PC-3 (cell line): ENCODE measurements around the gene AHNAK. TPM values are rescaled to one million over a fixed set of nuclear protein-coding genes. Genes with fewer than 3 reads are reported as not detected.

Experiments used
- ATAC-seq: fragments of 200-7000 bp; cut with Tn5 transposase; 2 replicates; pipeline ENCODE4 v1.9.1; 2020; ENCODE audit warnings: mild to moderate bottlenecking, moderate library complexity
- BruUV-seq: library from RNA; stranded (reverse); fragments of 400-500 nt; replicated peaks from 2 replicates; lab custom pipeline; 2021; lab: Mats Ljungman, UMichigan
- CTCF ChIA-PET: fragments of 300-600 bp; sonication (Branson Sonifier 250); formaldehyde crosslinking; loops from one replicate; lab custom pipeline; 2022; ENCODE audit warnings: antibody characterized with exemption; lab: Charles Lee
- POLR2A ChIA-PET: fragments of 300-600 bp; sonication (Branson Sonifier 250); formaldehyde crosslinking; loops from one replicate; lab custom pipeline; 2022; ENCODE audit warnings: antibody characterized with exemption; ENCODE audit not compliant: unreplicated experiment; lab: Charles Lee
- DNase-seq: peaks from one replicate; pipeline ENCODE4 v3.0.0-alpha.2; 2015
- H2AFZ ChIP-seq: fragments of 300-600 bp; sonication (generic); 2 replicates; pipeline ENCODE4 v1.6.0; 2016; ENCODE audit warnings: antibody characterized with exemption, low read length
- H3F3A ChIP-seq: fragments of 300-600 bp; sonication (generic); one replicate; pipeline ENCODE4 v1.6.0; 2017; ENCODE audit warnings: antibody characterized with exemption, low read length, control low read depth, mild to moderate bottlenecking; ENCODE audit not compliant: unreplicated experiment
- H3K27ac ChIP-seq: fragments of 300-600 bp; sonication (generic); 2 replicates; pipeline ENCODE4 v1.5.1; 2016; ENCODE audit warnings: mild to moderate bottlenecking, low read length
- H3K27me3 ChIP-seq: fragments of 300-600 bp; sonication (generic); 2 replicates; pipeline ENCODE4 v1.6.1; 2016; ENCODE audit warnings: low read length, mixed read lengths
- H3K36me3 ChIP-seq: fragments of 300-600 bp; sonication (generic); 2 replicates; pipeline ENCODE4 v1.6.1; 2016; ENCODE audit warnings: low read depth, mixed run types, low read length, mixed read lengths
- H3K4me1 ChIP-seq: fragments of 300-600 bp; sonication (generic); 2 replicates; pipeline ENCODE4 v1.5.1; 2016; ENCODE audit warnings: low read length; ENCODE audit not compliant: insufficient read depth
- H3K4me2 ChIP-seq: fragments of 300-600 bp; sonication (generic); 2 replicates; pipeline ENCODE4 v1.6.0; 2016; ENCODE audit warnings: low read length
- H3K4me3 ChIP-seq: fragments of 300-600 bp; sonication (generic); 2 replicates; pipeline ENCODE4 v1.5.1; 2016; ENCODE audit warnings: mild to moderate bottlenecking, low read length, mixed read lengths
- H3K79me2 ChIP-seq: fragments of 300-600 bp; sonication (generic); 2 replicates; pipeline ENCODE4 v1.6.1; 2017; ENCODE audit warnings: low read length, mixed read lengths
- H3K9ac ChIP-seq: fragments of 300-600 bp; sonication (generic); 2 replicates; pipeline ENCODE4 v1.6.0; 2016; ENCODE audit warnings: mild to moderate bottlenecking, low read length
- H3K9me2 ChIP-seq: fragments of 300-600 bp; sonication (generic); replicated peaks from 2 replicates; pipeline ENCODE4 v1.6.1; 2016; ENCODE audit warnings: mixed run types, low read length, mixed read lengths
- H3K9me3 ChIP-seq: fragments of 300-600 bp; sonication (generic); 2 replicates; pipeline ENCODE4 v1.6.1; 2016; ENCODE audit warnings: low read length, mixed read lengths
- H4K20me1 ChIP-seq: fragments of 300-600 bp; sonication (generic); 2 replicates; pipeline ENCODE4 v1.6.1; 2016; ENCODE audit warnings: low read length, mixed read lengths
- EZH2 ChIP-seq: fragments of 300-600 bp; sonication (generic); IDR thresholded peaks from one replicate; pipeline ENCODE4 v1.6.1; 2017; ENCODE audit warnings: antibody characterized with exemption, mild to moderate bottlenecking, low read length; ENCODE audit not compliant: unreplicated experiment
- EZH2phosphoT487 ChIP-seq: fragments of 300-600 bp; sonication (generic); IDR thresholded peaks from 2 replicates; pipeline ENCODE4 v1.6.1; 2018; ENCODE audit warnings: mild to moderate bottlenecking, antibody characterized with exemption, low read length, borderline replicate concordance
- intact Hi-C: fragments of 100-400 bp; cut with micrococcal nuclease; formaldehyde crosslinking; loops from 2 replicates; pipeline ENCODE4 v1.9.0; 2023
- total RNA-seq: library from RNA; depleted of rRNA; stranded (reverse); fragments of >200 nt; gene quantifications from 2 replicates; pipeline ENCODE4 v1.2.3, GENCODE V29; 2014
- TF ChIP-seq, protein P1 (sequence below): fragments of 300-600 bp; sonication (generic); conservative IDR thresholded peaks from 2 replicates; pipeline ENCODE4 v1.5.1; 2017; ENCODE audit warnings: antibody characterized with exemption, low read depth, mild to moderate bottlenecking, low read length

Gene AHNAK
- total RNA-seq, 1 experiment from 2014 or later = 287 TPM

DNA sequence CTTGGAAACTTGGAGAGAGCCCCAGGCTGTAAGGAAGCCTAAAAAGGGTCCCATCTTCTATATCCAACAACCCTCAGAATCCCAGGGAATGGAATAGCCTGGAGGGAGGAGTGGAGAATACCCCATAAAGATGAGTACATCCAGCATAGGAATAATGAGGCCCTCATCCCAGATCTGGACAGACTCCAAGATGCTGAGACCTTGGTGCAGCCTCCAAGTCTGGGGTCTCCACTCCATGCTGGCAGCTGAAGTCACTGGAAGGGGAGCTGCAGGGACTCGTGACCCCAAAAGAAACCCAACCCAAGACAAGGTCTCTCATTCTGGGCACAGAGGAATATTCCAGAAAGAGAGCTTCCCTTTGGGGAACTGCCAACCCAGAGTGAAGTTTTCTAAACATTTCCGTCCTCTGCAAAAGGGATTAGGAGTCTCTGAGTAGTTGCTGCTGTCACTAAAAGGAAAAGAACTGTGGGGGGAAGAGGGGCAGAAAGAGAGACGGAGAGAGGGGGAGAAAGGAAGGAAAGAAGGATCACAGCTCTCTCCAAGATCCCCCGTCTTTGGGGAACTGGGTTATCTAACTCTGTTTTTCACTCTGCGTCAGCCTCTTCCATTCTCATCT lies 127.2 kb downstream of the AHNAK start:
- Histone ChIP-seq H3K9me3 (no peaks in the 10 kb centered on the region), H3K27ac (no peak overlapping the region), H3K27me3 (no peaks in the 10 kb centered on the region), H3K36me3 (no peaks in the 10 kb centered on the region), H4K20me1 (no peaks in the 10 kb centered on the region), H3F3A (no peaks in the 10 kb centered on the region), H3K4me2 (no peak overlapping the region), H3K4me3 (no peak overlapping the region), H3K9me2 (no peaks in the 10 kb centered on the region), H3K79me2 (no peaks in the 10 kb centered on the region), H3K9ac (no peak overlapping the region), H3K4me1 (no peaks in the 10 kb centered on the region), H2AFZ (no peak overlapping the region)
- ChIA-PET POLR2A (no interaction called here), CTCF (no interaction called here)
- TF ChIP-seq, protein P1, sequence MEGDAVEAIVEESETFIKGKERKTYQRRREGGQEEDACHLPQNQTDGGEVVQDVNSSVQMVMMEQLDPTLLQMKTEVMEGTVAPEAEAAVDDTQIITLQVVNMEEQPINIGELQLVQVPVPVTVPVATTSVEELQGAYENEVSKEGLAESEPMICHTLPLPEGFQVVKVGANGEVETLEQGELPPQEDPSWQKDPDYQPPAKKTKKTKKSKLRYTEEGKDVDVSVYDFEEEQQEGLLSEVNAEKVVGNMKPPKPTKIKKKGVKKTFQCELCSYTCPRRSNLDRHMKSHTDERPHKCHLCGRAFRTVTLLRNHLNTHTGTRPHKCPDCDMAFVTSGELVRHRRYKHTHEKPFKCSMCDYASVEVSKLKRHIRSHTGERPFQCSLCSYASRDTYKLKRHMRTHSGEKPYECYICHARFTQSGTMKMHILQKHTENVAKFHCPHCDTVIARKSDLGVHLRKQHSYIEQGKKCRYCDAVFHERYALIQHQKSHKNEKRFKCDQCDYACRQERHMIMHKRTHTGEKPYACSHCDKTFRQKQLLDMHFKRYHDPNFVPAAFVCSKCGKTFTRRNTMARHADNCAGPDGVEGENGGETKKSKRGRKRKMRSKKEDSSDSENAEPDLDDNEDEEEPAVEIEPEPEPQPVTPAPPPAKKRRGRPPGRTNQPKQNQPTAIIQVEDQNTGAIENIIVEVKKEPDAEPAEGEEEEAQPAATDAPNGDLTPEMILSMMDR = no peak
- TF ChIP-seq EZH2phosphoT487 (no peak), EZH2 (no peak)
- intact Hi-C loops = no loop called here
- no TSS peak for BruUV-seq
- DNase-seq (no peak), ATAC-seq (no peak)

DNA sequence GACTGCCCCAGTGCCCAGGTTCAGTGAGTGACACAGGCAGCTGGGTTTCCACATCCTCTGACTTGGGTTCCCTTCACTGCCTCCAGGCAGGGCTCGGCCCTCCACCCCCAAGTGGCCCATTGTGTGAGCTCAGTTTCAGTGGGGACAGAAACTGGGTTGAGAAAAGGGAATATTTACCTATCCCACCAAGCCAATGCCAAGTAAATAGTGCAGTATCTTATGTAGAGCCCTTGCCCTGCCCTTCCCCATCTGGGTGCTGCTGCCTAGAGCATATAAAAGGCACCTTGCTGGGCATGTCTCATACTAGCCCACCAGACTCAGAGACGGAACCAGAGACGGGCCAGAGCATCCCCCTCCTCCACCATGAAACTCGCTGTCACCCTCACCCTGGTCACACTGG lies 127.9 kb downstream of the AHNAK start, which contains the start of gene SCGB1A1:
SCGB1A1 (plus strand) TSS at position 301 of the 400 bp plus-strand sequence; CDS start at position 364, 63 bp downstream.
- no peak within 1 kb of the TSS for H2AFZ ChIP-seq
- no peaks in the 10 kb centered on the region for H3K9me2 ChIP-seq
- ChIA-PET POLR2A (no interaction called here), CTCF (no interaction called here)
- intact Hi-C loops = no loop called here
- no peaks in the 10 kb centered on the region for H3F3A ChIP-seq
- no peaks in the 10 kb centered on the region for H3K4me1 ChIP-seq
- no peak within 1 kb of the TSS for H3K9ac ChIP-seq
- no peak within 1 kb of the TSS for H3K4me3 ChIP-seq
- H3K27me3 ChIP-seq = no peaks in the 10 kb centered on the region
- H3K4me2 ChIP-seq = no peak within 1 kb of the TSS
- H3K27ac ChIP-seq = no peak within 1 kb of the TSS
- H3K9me3 ChIP-seq = no peaks in the 10 kb centered on the region
- H3K36me3 ChIP-seq = no peaks in the 10 kb centered on the region
- TF ChIP-seq, protein P1 = no peak
- TF ChIP-seq EZH2 (no peak), EZH2phosphoT487 (no peak)
- no peaks in the 10 kb centered on the region for H4K20me1 ChIP-seq
- ATAC-seq (no peak), DNase-seq (no peak)
- H3K79me2 ChIP-seq = no peaks in the 10 kb centered on the region
- no TSS peak for BruUV-seq

DNA sequence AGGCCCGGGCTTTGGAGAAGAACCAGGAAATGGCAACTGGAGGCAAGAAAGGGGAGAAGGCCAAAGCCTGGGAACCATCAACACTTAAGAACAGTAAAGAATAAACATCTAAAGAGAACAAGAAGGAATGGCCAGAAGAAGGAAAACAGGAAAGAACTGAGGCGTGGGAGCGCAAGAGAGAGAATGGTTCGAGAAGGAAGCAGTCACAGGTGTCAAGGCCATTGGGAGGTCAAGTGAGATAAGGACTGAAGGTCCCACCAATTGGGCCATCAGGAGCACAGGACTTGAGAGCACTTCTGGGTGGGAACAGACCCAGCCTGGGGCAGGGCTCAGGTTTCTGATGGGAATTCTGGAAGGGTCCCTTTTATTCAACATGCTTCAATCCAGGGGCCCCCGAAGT lies 128.5 kb downstream of the AHNAK start:
- no peaks in the 10 kb centered on the region for H3F3A ChIP-seq
- H4K20me1 ChIP-seq = no peaks in the 10 kb centered on the region
- H3K4me1 ChIP-seq = no peaks in the 10 kb centered on the region
- H3K4me3 ChIP-seq = no peak overlapping the region
- ATAC-seq (no peak), DNase-seq (no peak)
- no peaks in the 10 kb centered on the region for H3K36me3 ChIP-seq
- H2AFZ ChIP-seq = no peak overlapping the region
- BruUV-seq = no TSS peak
- no peak overlapping the region for H3K9ac ChIP-seq
- POLR2A ChIA-PET = no interaction called here
- TF ChIP-seq, protein P1 = no peak
- TF ChIP-seq EZH2 (no peak), EZH2phosphoT487 (no peak)
- no peaks in the 10 kb centered on the region for H3K9me3 ChIP-seq
- H3K79me2 ChIP-seq = no peaks in the 10 kb centered on the region
- CTCF ChIA-PET = no interaction called here
- H3K4me2 ChIP-seq = no peak overlapping the region
- intact Hi-C loops = no loop called here
- no peak overlapping the region for H3K27ac ChIP-seq
- H3K27me3 ChIP-seq = no peaks in the 10 kb centered on the region
- H3K9me2 ChIP-seq = no peaks in the 10 kb centered on the region
